Trophoblast cell (in vitro differentiated cells and primary cell): Measurements from ENCODE around the gene ADCY9.

Experiments used
- DNase-seq, 2 donors: peaks; one replicate each; pipeline ENCODE4 v3.0.0-alpha.2; 2016
- H2AFZ ChIP-seq: 2 replicates; pipeline ENCODE4 v1.6.1; 2013; ENCODE audit warnings: low read length, moderate library complexity, mild to moderate bottlenecking; ENCODE audit not compliant: insufficient read depth, poor library complexity
- H2AK5ac ChIP-seq: 2 replicates; pipeline ENCODE4 v1.6.1; 2013; ENCODE audit warnings: mild to moderate bottlenecking, low read length
- H2BK120ac ChIP-seq: 2 replicates; pipeline ENCODE4 v1.6.1; 2013; ENCODE audit warnings: low read length, mild to moderate bottlenecking, moderate library complexity; ENCODE audit not compliant: insufficient read depth, poor library complexity
- H2BK12ac ChIP-seq: 2 replicates; pipeline ENCODE4 v1.6.1; 2013; ENCODE audit warnings: mild to moderate bottlenecking, low read length, moderate library complexity
- H2BK5ac ChIP-seq: 2 replicates; pipeline ENCODE4 v1.6.1; 2013; ENCODE audit warnings: low read length, low read depth, moderate library complexity, mild to moderate bottlenecking; ENCODE audit not compliant: poor library complexity
- H3K14ac ChIP-seq: 2 replicates; pipeline ENCODE4 v1.6.1; 2013; ENCODE audit warnings: mild to moderate bottlenecking, low read length
- H3K18ac ChIP-seq: 2 replicates; pipeline ENCODE4 v1.6.1; 2013; ENCODE audit warnings: mild to moderate bottlenecking, low read length
- H3K23ac ChIP-seq: 2 replicates; pipeline ENCODE4 v1.6.1; 2013; ENCODE audit warnings: low read length
- H3K27ac ChIP-seq: 2 replicates; pipeline ENCODE4 v1.5.1; 2013; ENCODE audit warnings: low read depth, mild to moderate bottlenecking, inconsistent platforms, low read length, moderate library complexity
- H3K27me3 ChIP-seq: 2 replicates; pipeline ENCODE4 v1.6.1; 2013; ENCODE audit warnings: inconsistent platforms, mild to moderate bottlenecking, low read length, moderate library complexity; ENCODE audit not compliant: insufficient read depth
- H3K36me3 ChIP-seq, 2 experiments: 1 replicate in 1 of 2; 2 replicates in 1 of 2; pipeline ENCODE4 v1.6.1; 2013; ENCODE audit warnings: low read length in 2 of 2, mild to moderate bottlenecking in 2 of 2, moderate library complexity in 1 of 2; ENCODE audit not compliant: insufficient read depth in 2 of 2, control insufficient read depth in 1 of 2
- H3K4ac ChIP-seq: 2 replicates; pipeline ENCODE4 v1.6.1; 2013; ENCODE audit warnings: low read depth, mild to moderate bottlenecking, low read length, moderate library complexity
- H3K4me1 ChIP-seq, 2 experiments: 1 replicate in 1 of 2; 2 replicates in 1 of 2; pipeline ENCODE4 v1.6.1; 2013; ENCODE audit warnings: low read length in 2 of 2, mild to moderate bottlenecking in 2 of 2, moderate library complexity in 1 of 2; ENCODE audit not compliant: insufficient read depth in 2 of 2, control insufficient read depth in 1 of 2
- H3K4me2 ChIP-seq: 2 replicates; pipeline ENCODE4 v1.6.1; 2013; ENCODE audit warnings: inconsistent platforms, mild to moderate bottlenecking, low read length, moderate library complexity
- H3K4me3 ChIP-seq: 2 replicates; pipeline ENCODE4 v1.5.1; 2013; ENCODE audit warnings: mild to moderate bottlenecking, low read depth, low read length, inconsistent platforms
- H3K79me1 ChIP-seq: one replicate; pipeline ENCODE4 v1.6.1; 2013; ENCODE audit warnings: low read length
- H3K79me2 ChIP-seq: 2 replicates; pipeline ENCODE4 v1.6.1; 2013; ENCODE audit warnings: low read length, mild to moderate bottlenecking; ENCODE audit not compliant: control insufficient read depth, insufficient read depth, poor library complexity
- H3K9ac ChIP-seq: 2 replicates; pipeline ENCODE4 v1.6.1; 2013; ENCODE audit warnings: mild to moderate bottlenecking, low read length
- H3K9me3 ChIP-seq: 2 replicates; pipeline ENCODE4 v1.6.1; 2013; ENCODE audit warnings: low read depth, mild to moderate bottlenecking, control low read depth, inconsistent platforms, low read length; ENCODE audit not compliant: insufficient read depth
- H4K12ac ChIP-seq: 2 replicates; pipeline ENCODE4 v1.6.1; 2013; ENCODE audit warnings: low read depth, mild to moderate bottlenecking, low read length, moderate library complexity
- H4K8ac ChIP-seq: 2 replicates; pipeline ENCODE4 v1.6.1; 2013; ENCODE audit warnings: low read depth, mild to moderate bottlenecking, low read length, moderate library complexity
- H4K91ac ChIP-seq: one replicate; pipeline ENCODE4 v1.6.1; 2013; ENCODE audit warnings: low read depth, mild to moderate bottlenecking, low read length, moderate library complexity
- WGBS: extraction: QIAGEN DNeasy Blood & Tissue Kit; methylation state at CpG from one replicate; pipeline ENCODE4 v1.1.7; 2013; ENCODE audit warnings: missing lambda C conversion rate; ENCODE audit not compliant: insufficient read length, insufficient coverage; ENCODE audit errors: extremely low coverage; 5-methylcytosine and 5-hydroxymethylcytosine counted together

ADCY9 gene

GRCh38 chr16:3995001-3995400 is 121.2 kb downstream of the ADCY9 start:
- H3K4me3 ChIP-seq: no peak overlapping the region
- H3K79me1 ChIP-seq: no peaks in the 10 kb centered on the region
- no CpG with 5 or more reads among the region's 2 CpGs for WGBS

GRCh38 chr16:3993052-3993785 is 123.0 kb downstream of the ADCY9 start:
- H3K14ac ChIP-seq: no peak overlapping the region
- no peak overlapping the region for H3K4me2 ChIP-seq
- no peaks in the 10 kb centered on the region for H3K79me1 ChIP-seq
- H4K8ac ChIP-seq: no peak overlapping the region
- H3K9ac ChIP-seq: no peak overlapping the region
- no peaks in the 10 kb centered on the region for H3K4me1 ChIP-seq
- no peaks in the 10 kb centered on the region for H3K27me3 ChIP-seq
- H4K91ac ChIP-seq: no peak overlapping the region
- no peak overlapping the region for H2BK120ac ChIP-seq
- H3K23ac ChIP-seq: no peak overlapping the region
- no peak overlapping the region for H3K4me3 ChIP-seq
- no peak overlapping the region for H3K4ac ChIP-seq
- H2BK12ac ChIP-seq: no peak overlapping the region
- H3K27ac ChIP-seq: no peak overlapping the region
- no peaks in the 10 kb centered on the region for H3K9me3 ChIP-seq
- DNase-seq: no peak
- H3K36me3 ChIP-seq: no peaks in the 10 kb centered on the region
- no peak overlapping the region for H2AFZ ChIP-seq
- no peak overlapping the region for H2AK5ac ChIP-seq
- H3K79me2 ChIP-seq: no peaks in the 10 kb centered on the region
- no peak overlapping the region for H4K12ac ChIP-seq
- H3K18ac ChIP-seq: no peak overlapping the region
- H2BK5ac ChIP-seq: no peak overlapping the region
- no CpG with 5 or more reads among the region's 36 CpGs for WGBS

More at GRCh38 chr16:3995001-3995400, 121.2 kb downstream of the ADCY9 start:
- no peak for DNase-seq
- no peak overlapping the region for H2BK12ac ChIP-seq
- no peak overlapping the region for H3K9ac ChIP-seq
- H3K27me3 ChIP-seq: no peaks in the 10 kb centered on the region
- no peaks in the 10 kb centered on the region for H3K79me2 ChIP-seq
- H3K23ac ChIP-seq: no peak overlapping the region
- H4K8ac ChIP-seq: no peak overlapping the region
- H2AK5ac ChIP-seq: no peak overlapping the region
- no peak overlapping the region for H3K27ac ChIP-seq
- no peak overlapping the region for H3K4me2 ChIP-seq
- H3K36me3 ChIP-seq: no peaks in the 10 kb centered on the region
- H3K9me3 ChIP-seq: no peaks in the 10 kb centered on the region
- no peak overlapping the region for H2BK120ac ChIP-seq
- H3K4ac ChIP-seq: no peak overlapping the region
- H3K4me1 ChIP-seq: peaks cover 8% of the 10 kb centered on the region in 2 experiments
- H2AFZ ChIP-seq: no peak overlapping the region
- H4K91ac ChIP-seq: no peak overlapping the region
- no peak overlapping the region for H3K14ac ChIP-seq
- no peak overlapping the region for H2BK5ac ChIP-seq
- no peak overlapping the region for H4K12ac ChIP-seq
- no peak overlapping the region for H3K18ac ChIP-seq

- no peak overlapping the region for H3K27ac ChIP-seq
- H3K79me2 ChIP-seq: no peaks in the 10 kb centered on the region
- no peak overlapping the region for H3K4me3 ChIP-seq
- no peak overlapping the region for H3K4ac ChIP-seq
- H2AK5ac ChIP-seq: no peak overlapping the region
- H3K4me1 ChIP-seq: no peaks in the 10 kb centered on the region
- no peak overlapping the region for H3K9ac ChIP-seq
- WGBS: no CpG with 5 or more reads among the region's 35 CpGs
- H3K14ac ChIP-seq: no peak overlapping the region
- no peak overlapping the region for H2BK120ac ChIP-seq
- H3K4me2 ChIP-seq: no peak overlapping the region
- H3K9me3 ChIP-seq: no peaks in the 10 kb centered on the region
- H3K23ac ChIP-seq: no peak overlapping the region
- H4K12ac ChIP-seq: no peak overlapping the region
- no peak overlapping the region for H4K91ac ChIP-seq
- no peak overlapping the region for H2BK12ac ChIP-seq
- H3K27me3 ChIP-seq: no peaks in the 10 kb centered on the region
- no peak overlapping the region for H2BK5ac ChIP-seq
- H3K18ac ChIP-seq: no peak overlapping the region
- DNase-seq: no peak
- no peaks in the 10 kb centered on the region for H3K36me3 ChIP-seq
- H3K79me1 ChIP-seq: no peaks in the 10 kb centered on the region
- H4K8ac ChIP-seq: no peak overlapping the region
- no peak overlapping the region for H2AFZ ChIP-seq
Measured at GRCh38 chr16:3992297-3993051, 123.8 kb downstream of the ADCY9 start.

- Histone ChIP-seq H4K12ac (no peak overlapping the region), H3K4me1 (no peaks in the 10 kb centered on the region), H2AFZ (no peak overlapping the region), H3K14ac (no peak overlapping the region), H2BK12ac (no peak overlapping the region), H3K4me2 (no peak overlapping the region), H2BK5ac (no peak overlapping the region), H4K8ac (no peak overlapping the region), H3K18ac (no peak overlapping the region), H3K9me3 (peaks cover 1% of the 10 kb centered on the region), H2AK5ac (no peak overlapping the region), H3K4me3 (no peak overlapping the region), H3K9ac (no peak overlapping the region), H3K79me1 (no peaks in the 10 kb centered on the region), H3K27ac (no peak overlapping the region), H3K4ac (no peak overlapping the region), H3K27me3 (no peaks in the 10 kb centered on the region), H3K23ac (no peak overlapping the region), H3K36me3 (peaks cover 0 to 4% of the 10 kb centered on the region in 2 experiments), H2BK120ac (no peak overlapping the region), H3K79me2 (no peaks in the 10 kb centered on the region), H4K91ac (no peak overlapping the region)
- no CpG with 5 or more reads among the region's 10 CpGs for WGBS
- no peak for DNase-seq
Measured at GRCh38 chr16:3988824-3989223, 127.4 kb downstream of the ADCY9 start.
